ENCODE data around the gene C1QTNF9B.
"Not testable (repeated sequence)": the region's sequence is repeated elsewhere in the genome, so short reads cannot be mapped to it uniquely, and the experiment has no call there.

The C1QTNF9B gene

GRCh38 chr13:23894746-23895145 lies 2.6 kb downstream of the C1QTNF9B start:
- in situ Hi-C loops (cut with MboI; ENCODE audit: low sequenced_read_pairs): not testable (repeated sequence)

GRCh38 chr13:23893791-23894190 lies 3.5 kb downstream of the C1QTNF9B start:
- in situ Hi-C loops (cut with MboI; ENCODE audit: low sequenced_read_pairs): not testable (repeated sequence)

- in situ Hi-C loops (cut with MboI; ENCODE audit: low sequenced_read_pairs): no loop called here
Measured at GRCh38 chr13:23889615-23890607, 7.4 kb downstream of the C1QTNF9B start.

- in situ Hi-C loops (cut with MboI; ENCODE audit: low sequenced_read_pairs): no loop called here
Measured at GRCh38 chr13:23888658-23889614, 8.4 kb downstream of the C1QTNF9B start, which contains the start of gene MIPEP. TSS of gene MIPEP (minus strand) at chr13:23889400. CDS start at chr13:23889320, 80 bp downstream.

GRCh38 chr13:23884361-23884760 lies 12.9 kb downstream of the C1QTNF9B start:
- in situ Hi-C loops (cut with MboI; ENCODE audit: low sequenced_read_pairs): not testable (repeated sequence)

- in situ Hi-C loops (cut with MboI; ENCODE audit: low sequenced_read_pairs): no loop called here
Measured at GRCh38 chr13:23883255-23883654, 14.0 kb downstream of the C1QTNF9B start.

- in situ Hi-C loops (cut with MboI; ENCODE audit: low sequenced_read_pairs): not testable (repeated sequence)
Measured at GRCh38 chr13:23881402-23881800, 15.9 kb downstream of the C1QTNF9B start.

- in situ Hi-C loops (cut with MboI; ENCODE audit: low sequenced_read_pairs): not testable (repeated sequence)
Measured at GRCh38 chr13:23880493-23881401, 16.6 kb downstream of the C1QTNF9B start.

- in situ Hi-C loops (cut with MboI; ENCODE audit: low sequenced_read_pairs): no loop called here
Measured at GRCh38 chr13:23877286-23877685, 20.0 kb downstream of the C1QTNF9B start.

- in situ Hi-C loops (cut with MboI; ENCODE audit: low sequenced_read_pairs): no loop called here
Measured at GRCh38 chr13:23876265-23876664, 21.0 kb downstream of the C1QTNF9B start.

- in situ Hi-C loops (cut with MboI; ENCODE audit: low sequenced_read_pairs): no loop called here
Measured at GRCh38 chr13:23871616-23872220, 25.6 kb downstream of the C1QTNF9B start.

GRCh38 chr13:23870356-23871140 lies 26.8 kb downstream of the C1QTNF9B start:
- in situ Hi-C loops (cut with MboI; ENCODE audit: low sequenced_read_pairs): no loop called here

- in situ Hi-C loops (cut with MboI; ENCODE audit: low sequenced_read_pairs): no loop called here
Measured at GRCh38 chr13:23868521-23868920, 28.8 kb downstream of the C1QTNF9B start.

- in situ Hi-C loops (cut with MboI; ENCODE audit: low sequenced_read_pairs): no loop called here
Measured at GRCh38 chr13:23867027-23867491, 30.2 kb downstream of the C1QTNF9B start.

GRCh38 chr13:23866420-23867026 lies 30.8 kb downstream of the C1QTNF9B start:
- in situ Hi-C loops (cut with MboI; ENCODE audit: low sequenced_read_pairs): no loop called here

- in situ Hi-C loops (cut with MboI; ENCODE audit: low sequenced_read_pairs): no loop called here
Measured at GRCh38 chr13:23865906-23866305, 31.4 kb downstream of the C1QTNF9B start.

- in situ Hi-C loops (cut with MboI; ENCODE audit: low sequenced_read_pairs): no loop called here
Measured at GRCh38 chr13:23865026-23865425, 32.3 kb downstream of the C1QTNF9B start.

- in situ Hi-C loops (cut with MboI; ENCODE audit: low sequenced_read_pairs): no loop called here
Measured at GRCh38 chr13:23861310-23861709, 36.0 kb downstream of the C1QTNF9B start.
